ENCODE data around the gene LBP.

DNA sequence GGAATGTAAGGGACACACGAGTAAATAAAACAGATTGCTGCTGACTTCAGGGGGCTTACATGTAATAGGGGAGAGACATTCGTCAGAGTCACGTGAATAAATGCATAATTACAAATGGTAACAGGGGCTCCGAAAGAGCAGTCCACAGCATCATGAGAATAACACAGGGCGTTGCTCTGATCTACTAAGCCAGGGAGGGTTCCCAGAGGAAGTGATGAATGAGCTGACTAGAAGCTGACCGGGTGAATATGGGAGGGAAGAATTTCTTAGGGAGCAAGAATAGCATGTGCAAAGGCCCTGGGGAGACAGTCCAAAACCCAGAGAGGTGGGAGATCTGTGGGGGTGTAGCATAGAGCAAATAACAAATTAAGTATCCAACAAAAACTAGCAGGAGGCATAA lies 39.9 kb upstream of the LBP start:
- TF ChIP-seq, protein P1, sequence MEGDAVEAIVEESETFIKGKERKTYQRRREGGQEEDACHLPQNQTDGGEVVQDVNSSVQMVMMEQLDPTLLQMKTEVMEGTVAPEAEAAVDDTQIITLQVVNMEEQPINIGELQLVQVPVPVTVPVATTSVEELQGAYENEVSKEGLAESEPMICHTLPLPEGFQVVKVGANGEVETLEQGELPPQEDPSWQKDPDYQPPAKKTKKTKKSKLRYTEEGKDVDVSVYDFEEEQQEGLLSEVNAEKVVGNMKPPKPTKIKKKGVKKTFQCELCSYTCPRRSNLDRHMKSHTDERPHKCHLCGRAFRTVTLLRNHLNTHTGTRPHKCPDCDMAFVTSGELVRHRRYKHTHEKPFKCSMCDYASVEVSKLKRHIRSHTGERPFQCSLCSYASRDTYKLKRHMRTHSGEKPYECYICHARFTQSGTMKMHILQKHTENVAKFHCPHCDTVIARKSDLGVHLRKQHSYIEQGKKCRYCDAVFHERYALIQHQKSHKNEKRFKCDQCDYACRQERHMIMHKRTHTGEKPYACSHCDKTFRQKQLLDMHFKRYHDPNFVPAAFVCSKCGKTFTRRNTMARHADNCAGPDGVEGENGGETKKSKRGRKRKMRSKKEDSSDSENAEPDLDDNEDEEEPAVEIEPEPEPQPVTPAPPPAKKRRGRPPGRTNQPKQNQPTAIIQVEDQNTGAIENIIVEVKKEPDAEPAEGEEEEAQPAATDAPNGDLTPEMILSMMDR (conservative IDR thresholded peaks at IDR 0.05 in 1 of 2, IDR thresholded peaks at IDR 0.05 in 1 of 2; ENCODE audit: low read depth in 1 of 2, low read length in 2 of 2) = no peak
- no peak for TF ChIP-seq EZH2 (IDR thresholded peaks at IDR 0.05; ENCODE audit: low read length, missing control alignments)

All from fibroblast of lung (primary cell).